ENCODE data around the gene PAFAH1B1.

PAFAH1B1 gene

DNA sequence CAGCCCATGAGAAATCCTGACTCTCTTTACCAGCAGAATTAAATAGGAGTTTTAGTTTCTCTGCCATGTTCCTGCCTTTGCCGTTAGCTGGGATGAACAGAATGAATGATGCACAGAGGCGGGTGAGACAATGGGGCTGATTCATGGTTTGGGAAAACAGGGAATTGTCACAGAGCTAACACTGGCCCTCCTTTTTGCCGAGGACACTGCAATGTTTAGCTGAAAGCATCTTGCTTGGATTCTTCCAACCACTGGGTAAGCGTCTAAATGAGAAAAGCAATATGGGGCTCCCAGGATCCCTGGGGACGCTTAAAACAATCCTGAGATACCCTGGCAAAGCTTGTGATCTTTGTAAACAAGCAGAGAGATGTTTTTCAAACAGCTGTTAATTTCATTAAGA is 12.8 kb upstream of the PAFAH1B1 start:
- no peaks in the 10 kb centered on the region for H3K4me1 ChIP-seq (ENCODE audit: control insufficient read depth, insufficient read depth, low read depth, low read length)
- no peak overlapping the region for H3K18ac ChIP-seq (ENCODE audit: low read depth in 1 of 2, low read length in 2 of 2)
- H3K27ac ChIP-seq (ENCODE audit: low read length, poor library complexity, severe bottlenecking), result no peak overlapping the region
- no peak overlapping the region for H2BK15ac ChIP-seq (ENCODE audit: low read depth, poor library complexity, severe bottlenecking)
- H2AFZ ChIP-seq (ENCODE audit: low read depth, low read length), result no peak overlapping the region
- H3K4me3 ChIP-seq (ENCODE audit: insufficient read depth in 1 of 2, low read depth in 1 of 2, low read length in 2 of 2), result no peak overlapping the region
- 76% methylated on average over 5 of the region's 5 CpGs for WGBS
- no peaks in the 10 kb centered on the region for H3K36me3 ChIP-seq (ENCODE audit: control insufficient read depth in 1 of 2, insufficient read depth in 2 of 2, low read depth in 1 of 2, low read length in 2 of 2)
- no peak overlapping the region for H4K91ac ChIP-seq (ENCODE audit: low read length)
- no peak overlapping the region for H2BK5ac ChIP-seq (ENCODE audit: low read depth, low read length, poor library complexity, severe bottlenecking)
- no peak overlapping the region for H3K9ac ChIP-seq (ENCODE audit: low read length)
- DNase-seq, result no peak
- peaks cover 6 to 7% of the 10 kb centered on the region in 2 experiments for H3K27me3 ChIP-seq (ENCODE audit: control insufficient read depth in 1 of 2, insufficient read depth in 1 of 2, low read length in 2 of 2)
- H3K9me3 ChIP-seq (ENCODE audit: control insufficient read depth, low read length), result no peaks in the 10 kb centered on the region
- H3K4me2 ChIP-seq (ENCODE audit: low read length, poor library complexity, severe bottlenecking), result no peak overlapping the region
- H3K79me1 ChIP-seq (replicated peaks; ENCODE audit: low read length, poor library complexity, severe bottlenecking), result no peaks in the 10 kb centered on the region
- H2BK120ac ChIP-seq (ENCODE audit: low read depth, low read length), result no peak overlapping the region
- no peak overlapping the region for H3K23ac ChIP-seq (ENCODE audit: low read length in 2 of 2)
- H2BK12ac ChIP-seq (ENCODE audit: low read length in 2 of 2), result no peak overlapping the region
- H2AK5ac ChIP-seq (ENCODE audit: low read length, severe bottlenecking), result no peak overlapping the region
- H3K4ac ChIP-seq (ENCODE audit: low read depth in 1 of 2, low read length in 2 of 2), result no peak overlapping the region
- H3K14ac ChIP-seq (ENCODE audit: low read length in 2 of 2), result no peak overlapping the region
- no peak overlapping the region for H4K8ac ChIP-seq (ENCODE audit: low read length)

DNA sequence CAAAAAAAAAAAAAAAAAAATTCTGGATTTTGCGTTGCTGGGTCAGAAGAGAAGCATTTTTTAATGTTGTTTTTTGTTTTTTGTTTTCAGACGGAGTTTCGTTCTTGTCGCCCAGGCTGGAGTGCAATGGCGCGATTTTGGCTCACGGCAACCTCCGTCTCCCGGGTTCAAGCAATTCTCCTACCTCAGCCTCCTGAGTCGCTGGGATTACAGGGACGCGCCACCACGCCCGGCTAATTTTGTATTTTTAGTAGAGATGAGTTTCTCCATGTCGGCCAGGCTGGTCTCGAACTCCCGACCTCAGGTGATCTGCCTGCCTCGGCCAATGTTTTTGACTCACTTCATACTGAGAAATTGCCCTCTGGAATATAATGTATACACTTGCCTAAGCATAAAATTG is 11.0 kb upstream of the PAFAH1B1 start:
- H2AK5ac ChIP-seq (ENCODE audit: low read length, severe bottlenecking), result no peak overlapping the region
- no peak overlapping the region for H2BK120ac ChIP-seq (ENCODE audit: low read depth, low read length)
- no peaks in the 10 kb centered on the region for H3K4me1 ChIP-seq (ENCODE audit: control insufficient read depth, insufficient read depth, low read depth, low read length)
- no peak overlapping the region for H4K91ac ChIP-seq (ENCODE audit: low read length)
- H3K9ac ChIP-seq (ENCODE audit: low read length), result no peak overlapping the region
- H2BK12ac ChIP-seq (ENCODE audit: low read length in 2 of 2), result no peak overlapping the region
- no peak overlapping the region for H3K27ac ChIP-seq (ENCODE audit: low read length, poor library complexity, severe bottlenecking)
- no peak overlapping the region for H3K4me2 ChIP-seq (ENCODE audit: low read length, poor library complexity, severe bottlenecking)
- no peaks in the 10 kb centered on the region for H3K9me3 ChIP-seq (ENCODE audit: control insufficient read depth, low read length)
- no peak overlapping the region for H2BK15ac ChIP-seq (ENCODE audit: low read depth, poor library complexity, severe bottlenecking)
- H3K36me3 ChIP-seq (ENCODE audit: control insufficient read depth in 1 of 2, insufficient read depth in 2 of 2, low read depth in 1 of 2, low read length in 2 of 2), result no peaks in the 10 kb centered on the region
- no peak overlapping the region for H3K4ac ChIP-seq (ENCODE audit: low read depth in 1 of 2, low read length in 2 of 2)
- no peak overlapping the region for H3K18ac ChIP-seq (ENCODE audit: low read depth in 1 of 2, low read length in 2 of 2)
- H3K27me3 ChIP-seq (ENCODE audit: control insufficient read depth in 1 of 2, insufficient read depth in 1 of 2, low read length in 2 of 2), result peaks cover 6 to 11% of the 10 kb centered on the region in 2 experiments
- DNase-seq, result no peak
- no peak overlapping the region for H2BK5ac ChIP-seq (ENCODE audit: low read depth, low read length, poor library complexity, severe bottlenecking)
- no peak overlapping the region for H2AFZ ChIP-seq (ENCODE audit: low read depth, low read length)
- no peak overlapping the region for H3K14ac ChIP-seq (ENCODE audit: low read length in 2 of 2)
- H3K4me3 ChIP-seq (ENCODE audit: insufficient read depth in 1 of 2, low read depth in 1 of 2, low read length in 2 of 2), result no peak overlapping the region
- H3K23ac ChIP-seq (ENCODE audit: low read length in 2 of 2), result no peak overlapping the region
- no peaks in the 10 kb centered on the region for H3K79me1 ChIP-seq (replicated peaks; ENCODE audit: low read length, poor library complexity, severe bottlenecking)
- H4K8ac ChIP-seq (ENCODE audit: low read length), result no peak overlapping the region
- WGBS, result 98% methylated on average over 16 of the region's 18 CpGs

DNA sequence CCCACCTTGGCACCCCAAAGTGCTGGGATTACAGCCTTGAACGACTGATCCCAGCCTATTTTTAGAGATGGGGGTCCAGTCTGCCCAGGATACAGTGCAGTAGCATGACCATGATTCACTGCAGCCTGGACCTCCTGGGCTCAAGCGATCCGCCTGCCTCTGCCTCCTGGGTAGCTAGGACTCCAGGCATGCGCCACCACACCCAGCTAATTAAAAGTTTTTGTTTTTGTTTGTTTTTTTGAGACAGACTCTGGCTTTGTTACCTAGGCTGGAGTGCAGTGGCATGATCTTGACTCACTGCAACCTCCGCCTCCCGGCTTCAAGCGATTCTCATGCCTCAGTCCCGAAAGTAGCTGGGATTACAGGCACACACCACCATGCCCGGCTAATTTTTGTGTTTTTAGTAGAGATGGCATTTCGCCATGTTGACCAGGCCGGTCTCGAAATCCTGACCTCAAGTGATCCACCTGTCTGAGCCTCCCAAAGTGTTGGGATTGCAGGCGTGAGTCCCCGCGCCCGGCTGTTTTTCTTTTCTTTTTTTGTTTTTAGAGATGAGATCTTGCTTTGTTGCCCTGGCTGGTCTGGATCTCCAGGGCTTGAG is 2.3 kb upstream of the PAFAH1B1 start:
- no peak for DNase-seq
- no peak overlapping the region for H2BK120ac ChIP-seq (ENCODE audit: low read depth, low read length)
- no peak overlapping the region for H3K9ac ChIP-seq (ENCODE audit: low read length)
- no peak overlapping the region for H3K27ac ChIP-seq (ENCODE audit: low read length, poor library complexity, severe bottlenecking)
- no peak overlapping the region for H3K4me3 ChIP-seq (ENCODE audit: insufficient read depth in 1 of 2, low read depth in 1 of 2, low read length in 2 of 2)
- H3K14ac ChIP-seq (ENCODE audit: low read length in 2 of 2), result no peak overlapping the region
- H3K4me1 ChIP-seq (ENCODE audit: control insufficient read depth, insufficient read depth, low read depth, low read length), result no peaks in the 10 kb centered on the region
- H2AFZ ChIP-seq (ENCODE audit: low read depth, low read length), result no peak overlapping the region
- no peak overlapping the region for H3K4ac ChIP-seq (ENCODE audit: low read depth in 1 of 2, low read length in 2 of 2)
- H4K8ac ChIP-seq (ENCODE audit: low read length), result no peak overlapping the region
- H3K36me3 ChIP-seq (ENCODE audit: control insufficient read depth in 1 of 2, insufficient read depth in 2 of 2, low read depth in 1 of 2, low read length in 2 of 2), result no peaks in the 10 kb centered on the region
- H3K79me1 ChIP-seq (replicated peaks; ENCODE audit: low read length, poor library complexity, severe bottlenecking), result no peaks in the 10 kb centered on the region
- H4K91ac ChIP-seq (ENCODE audit: low read length), result no peak overlapping the region
- no peak overlapping the region for H3K4me2 ChIP-seq (ENCODE audit: low read length, poor library complexity, severe bottlenecking)
- H2BK12ac ChIP-seq (ENCODE audit: low read length in 2 of 2), result no peak overlapping the region
- H3K27me3 ChIP-seq (ENCODE audit: control insufficient read depth in 1 of 2, insufficient read depth in 1 of 2, low read length in 2 of 2), result peaks cover 0 to 6% of the 10 kb centered on the region in 2 experiments
- H2BK15ac ChIP-seq (ENCODE audit: low read depth, poor library complexity, severe bottlenecking), result no peak overlapping the region
- no peaks in the 10 kb centered on the region for H3K9me3 ChIP-seq (ENCODE audit: control insufficient read depth, low read length)
- no peak overlapping the region for H2BK5ac ChIP-seq (ENCODE audit: low read depth, low read length, poor library complexity, severe bottlenecking)
- H3K18ac ChIP-seq (ENCODE audit: low read depth in 1 of 2, low read length in 2 of 2), result no peak overlapping the region
- H3K23ac ChIP-seq (ENCODE audit: low read length in 2 of 2), result no peak overlapping the region
- H2AK5ac ChIP-seq (ENCODE audit: low read length, severe bottlenecking), result no peak overlapping the region
- 95% methylated on average over 12 of the region's 16 CpGs for whole genome bisulfite sequencing

DNA sequence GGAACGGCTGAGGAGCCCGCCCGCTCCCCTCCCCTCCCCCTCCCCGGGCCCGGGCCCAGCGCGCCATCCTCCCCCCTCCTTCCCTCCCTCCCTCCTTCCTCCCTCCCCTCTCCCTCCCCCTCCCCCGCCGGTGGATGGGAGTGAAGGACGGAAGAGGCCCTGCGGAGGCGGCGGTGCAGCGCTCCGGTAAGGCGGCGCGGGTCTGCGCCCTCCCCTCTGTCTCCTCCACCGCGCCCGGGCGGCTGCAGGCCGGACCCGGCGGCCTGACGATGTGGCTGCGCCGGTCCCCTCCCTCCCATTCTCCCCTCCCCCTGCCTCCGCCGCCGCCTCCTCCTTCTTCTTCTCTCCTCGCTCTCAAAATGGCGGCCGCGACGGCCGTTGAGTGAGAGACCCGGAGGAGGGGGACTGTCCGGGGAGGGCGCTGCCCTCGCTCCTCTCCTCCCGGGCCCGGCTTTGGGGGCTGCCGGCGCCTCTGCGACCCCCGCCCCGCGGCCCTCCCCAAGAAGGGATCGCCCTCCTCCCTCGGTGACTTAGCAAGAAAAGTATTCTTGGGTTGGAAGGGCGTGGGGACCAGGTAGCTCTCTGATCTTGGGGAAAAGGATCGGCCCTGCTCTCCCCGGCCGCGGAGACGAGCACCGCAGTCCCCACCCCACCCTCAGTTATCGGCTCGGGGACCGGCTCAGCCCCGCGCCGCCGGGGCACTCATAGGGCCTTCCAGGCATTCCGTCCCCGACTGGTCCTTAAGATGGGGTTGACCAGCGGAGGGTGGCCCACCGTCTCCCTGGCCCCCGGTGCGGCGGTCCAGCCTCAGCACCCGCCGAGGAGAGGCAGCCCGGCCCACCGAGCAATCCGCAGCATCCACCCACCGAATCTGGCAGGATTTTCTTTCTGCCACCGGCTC is 617 bp downstream of the PAFAH1B1 start:
- Histone ChIP-seq H3K36me3 (ENCODE audit: control insufficient read depth in 1 of 2, insufficient read depth in 2 of 2, low read depth in 1 of 2, low read length in 2 of 2) (no peaks in the 10 kb centered on the region), H3K9ac (ENCODE audit: low read length) (peak overlapping the region; percentile 97), H2BK120ac (ENCODE audit: low read depth, low read length) (peak overlapping the region; percentile 92), H2AFZ (ENCODE audit: low read depth, low read length) (peak overlapping the region; percentile 36), H3K9me3 (ENCODE audit: control insufficient read depth, low read length) (no peaks in the 10 kb centered on the region), H3K18ac (ENCODE audit: low read depth in 1 of 2, low read length in 2 of 2) (peak overlapping the region; percentile 96 to 99), H3K27ac (ENCODE audit: low read length, poor library complexity, severe bottlenecking) (peak overlapping the region; percentile 87), H4K8ac (ENCODE audit: low read length) (peak overlapping the region; percentile 90), H2BK12ac (ENCODE audit: low read length in 2 of 2) (peak overlapping the region in 1 of 2 experiments; percentile 54), H3K4ac (ENCODE audit: low read depth in 1 of 2, low read length in 2 of 2) (peak overlapping the region; percentile 90 to 92), H3K4me3 (ENCODE audit: insufficient read depth in 1 of 2, low read depth in 1 of 2, low read length in 2 of 2) (peak overlapping the region; percentile 78 to 99), H2BK15ac (ENCODE audit: low read depth, poor library complexity, severe bottlenecking) (peak overlapping the region; percentile 68), H3K27me3 (ENCODE audit: control insufficient read depth in 1 of 2, insufficient read depth in 1 of 2, low read length in 2 of 2) (no peaks in the 10 kb centered on the region), H3K23ac (ENCODE audit: low read length in 2 of 2) (peak overlapping the region in 1 of 2 experiments; percentile 19), H3K14ac (ENCODE audit: low read length in 2 of 2) (peak overlapping the region; percentile 86 to 100), H2BK5ac (ENCODE audit: low read depth, low read length, poor library complexity, severe bottlenecking) (peak overlapping the region; percentile 86), H3K4me1 (ENCODE audit: control insufficient read depth, insufficient read depth, low read depth, low read length) (peaks cover 3% of the 10 kb centered on the region), H3K4me2 (ENCODE audit: low read length, poor library complexity, severe bottlenecking) (peak overlapping the region; percentile 8), H2AK5ac (ENCODE audit: low read length, severe bottlenecking) (peak overlapping the region; percentile 51), H4K91ac (ENCODE audit: low read length) (peak overlapping the region; percentile 91), H3K79me1 (replicated peaks; ENCODE audit: low read length, poor library complexity, severe bottlenecking) (no peaks in the 10 kb centered on the region)
- peak; percentile 86 for DNase-seq
- WGBS, result under 1% methylated on average over 57 of the region's 80 CpGs

Measured in mesenchymal stem cell (in vitro differentiated cells and primary cell).